Ovary (tissue), 9 donors: ENCODE data around the gene DEAF1. TPM values are rescaled to one million over a fixed set of nuclear protein-coding genes. Genes with fewer than 3 reads are reported as not detected.
A peak's percentile ranks its signal among the peaks of the same experiment; 100 is the strongest.

Experiments used
- DNase-seq, 5 donors: peaks; one replicate each; pipeline ENCODE4 v3.0.0-alpha.2; 2019 to 2020
- H3K27ac ChIP-seq, 2 donors: fragments of 200-600 bp; one replicate each; pipeline versions ENCODE4 v1.5.1 to v1.8.0; 2019 to 2022
- H3K27me3 ChIP-seq: fragments of 200-600 bp; one replicate; pipeline ENCODE4 v1.8.0; 2022
- H3K36me3 ChIP-seq: fragments of 200-600 bp; sonication (generic); one replicate; pipeline ENCODE4 v1.5.1; 2019
- H3K4me1 ChIP-seq: one replicate; pipeline ENCODE4 v1.8.1; 2013; ENCODE audit warnings: mild to moderate bottlenecking, moderate library complexity; ENCODE audit not compliant: insufficient read depth
- H3K4me3 ChIP-seq: fragments of 200-600 bp; sonication (generic); one replicate; pipeline ENCODE4 v1.5.1; 2017
- H3K9me3 ChIP-seq, 2 donors: fragments of 200-600 bp in 1 of 2; sonication (generic) in 1 of 2; one replicate each; pipeline versions ENCODE4 v1.5.1 to v1.8.1; 2013 to 2019; ENCODE audit warnings: mild to moderate bottlenecking in 1 of 2, moderate library complexity in 1 of 2
- EP300 ChIP-seq: sonication (generic); formaldehyde crosslinking; IDR thresholded peaks from one replicate; pipeline ENCODE4 v1.6.1; 2017; ENCODE audit warnings: antibody characterized with exemption
- POLR2A ChIP-seq: fragments of 450-650 bp; IDR thresholded peaks from one replicate; pipeline ENCODE4 v1.6.1; 2017; ENCODE audit warnings: antibody characterized with exemption, mild to moderate bottlenecking, moderate library complexity
- WGBS, 3 donors: extraction: QIAGEN DNeasy Blood & Tissue Kit in 1 of 3; methylation state at CpG; one replicate each; pipeline versions ENCODE4 v1.1.5 to v1.1.7; 2013 to 2017; 5-methylcytosine and 5-hydroxymethylcytosine counted together
- intact Hi-C, 4 donors: fragments of 100-400 bp; cut with DNase I; formaldehyde crosslinking; loops; one replicate each; pipeline versions ENCODE4 v1.11.0 to v1.15.1; 2022 to 2023
- polyA plus RNA-seq, 2 donors: library from polyadenylated mRNA; stranded (reverse); fragments of 200-250 nt in 1 of 2; fragments of 350-450 nt in 1 of 2; fragmentation: Illumina TruSeq in 1 of 2; extraction: RNeasy Lipid Tissue Mini Kit (QIAGEN cat#74804) in 1 of 2; gene quantifications; one replicate each; pipeline ENCODE4 v1.2.3, GENCODE V29; 2013 to 2014
- total RNA-seq, 7 donors: library from RNA; depleted of rRNA in 2 of 7; stranded (reverse); fragments of >200 nt in 2 of 7; fragmentation: NEBNext Ultra II Directional in 3 of 7; extraction: Animal tissue kit (Norgen Biotek cat#: 25700) in 3 of 7; gene quantifications; one replicate each; pipeline versions ENCODE4 v1.1.0 to v1.2.4, GENCODE V29; 2016 to 2023
- TF ChIP-seq, protein P1 (sequence below), 3 donors: fragments of 450-650 bp in 2 of 3; fragments of 200-600 bp in 1 of 3; IDR thresholded peaks; one replicate each; pipeline versions ENCODE4 v1.5.1 to v1.8.0; 2016 to 2022; ENCODE audit warnings: antibody characterized with exemption in 3 of 3, mild to moderate bottlenecking in 1 of 3
- donor health status: DM: no; HTN: no; CAD: no; lungs with moderate emphysema.
- donor health status: DM: no; HTN: no; CAD: no.
- donor health status: Bipolar disorder and iron deficiency.
- donor health status: DM: yes; HTN: yes; CAD: no.
- donor health status: DM: no; HTN: no; CAD: no.
- donor health status: DM: yes; HTN: yes; CAD: no.

Gene DEAF1
- total and polyA plus RNA-seq, 9 donors = 10.2 to 43.4 (median 28.6) TPM

DNA sequence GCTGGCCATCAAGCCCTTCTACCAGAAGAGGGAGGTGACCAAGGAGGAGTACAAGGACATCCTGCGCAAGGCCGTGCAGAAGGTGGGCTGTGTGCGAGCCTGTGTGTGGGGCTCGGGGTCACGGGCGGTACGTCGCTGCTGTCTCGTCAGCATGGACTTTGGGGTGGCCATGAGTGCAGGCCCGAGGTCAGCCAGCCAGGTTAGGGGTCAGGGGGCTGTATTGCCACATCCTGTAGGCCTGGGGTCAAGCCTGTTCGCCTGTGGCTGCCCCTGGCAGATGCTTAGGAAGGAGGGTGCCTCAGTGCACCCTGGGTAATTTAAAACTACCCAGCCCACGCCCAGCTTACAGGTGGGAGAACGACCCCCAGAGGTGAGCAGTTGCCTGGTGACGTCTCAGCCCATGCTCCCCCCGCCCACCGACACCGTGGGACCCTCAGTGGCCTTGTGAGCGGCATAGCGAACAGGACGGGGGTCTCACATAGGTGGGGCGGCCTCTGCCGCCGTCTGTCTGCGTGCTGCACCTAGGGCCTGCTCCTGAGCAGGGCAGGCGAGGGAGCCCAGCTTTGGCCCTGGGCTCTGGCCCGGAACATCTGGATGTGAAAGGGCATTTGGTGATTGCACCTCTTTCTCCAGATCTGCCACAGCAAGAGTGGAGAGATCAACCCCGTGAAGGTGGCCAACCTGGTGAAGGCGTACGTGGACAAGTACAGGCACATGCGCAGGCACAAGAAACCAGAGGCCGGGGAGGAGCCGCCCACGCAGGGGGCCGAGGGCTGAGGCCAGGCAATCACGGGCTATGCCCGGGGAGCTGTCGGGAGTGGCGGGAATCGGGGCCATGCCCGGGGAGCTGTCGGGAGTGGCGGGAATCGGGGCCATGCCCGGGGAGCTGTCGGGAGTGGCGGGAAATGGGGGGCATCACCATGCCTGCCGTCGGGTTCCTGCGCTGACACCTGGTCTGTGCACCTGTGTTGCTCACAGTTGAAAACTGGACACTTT, 83.7 kb downstream of the DEAF1 start:
- no peak overlapping the region for H3K27ac ChIP-seq
- H3K4me1 ChIP-seq = peaks cover 8% of the 10 kb centered on the region
- H3K4me3 ChIP-seq = no peak overlapping the region
- H3K9me3 ChIP-seq = no peaks in the 10 kb centered on the region
- 79 to 87% (median 81%) methylated on average over 47 to 49 of the region's 49 CpGs for WGBS, 3 donors
- no peak for TF ChIP-seq EP300
- TF ChIP-seq, protein P1, sequence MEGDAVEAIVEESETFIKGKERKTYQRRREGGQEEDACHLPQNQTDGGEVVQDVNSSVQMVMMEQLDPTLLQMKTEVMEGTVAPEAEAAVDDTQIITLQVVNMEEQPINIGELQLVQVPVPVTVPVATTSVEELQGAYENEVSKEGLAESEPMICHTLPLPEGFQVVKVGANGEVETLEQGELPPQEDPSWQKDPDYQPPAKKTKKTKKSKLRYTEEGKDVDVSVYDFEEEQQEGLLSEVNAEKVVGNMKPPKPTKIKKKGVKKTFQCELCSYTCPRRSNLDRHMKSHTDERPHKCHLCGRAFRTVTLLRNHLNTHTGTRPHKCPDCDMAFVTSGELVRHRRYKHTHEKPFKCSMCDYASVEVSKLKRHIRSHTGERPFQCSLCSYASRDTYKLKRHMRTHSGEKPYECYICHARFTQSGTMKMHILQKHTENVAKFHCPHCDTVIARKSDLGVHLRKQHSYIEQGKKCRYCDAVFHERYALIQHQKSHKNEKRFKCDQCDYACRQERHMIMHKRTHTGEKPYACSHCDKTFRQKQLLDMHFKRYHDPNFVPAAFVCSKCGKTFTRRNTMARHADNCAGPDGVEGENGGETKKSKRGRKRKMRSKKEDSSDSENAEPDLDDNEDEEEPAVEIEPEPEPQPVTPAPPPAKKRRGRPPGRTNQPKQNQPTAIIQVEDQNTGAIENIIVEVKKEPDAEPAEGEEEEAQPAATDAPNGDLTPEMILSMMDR (IDR thresholded peaks at IDR 0.05) = no peak
- intact Hi-C loops = loop anchor here in 1 of 4 donors (10.0 kb wide), 1 partner anchor 64 kb away; no protein-coding TSS in a partner anchor
- no peaks in the 10 kb centered on the region for H3K27me3 ChIP-seq
- peak in 1 of 5 donors; percentile 31 for DNase-seq
- no peaks in the 10 kb centered on the region for H3K36me3 ChIP-seq

GRCh38 chr11:610146-610801, 84.7 kb downstream of the DEAF1 start:
- no peaks in the 10 kb centered on the region for H3K27me3 ChIP-seq
- peaks cover 4% of the 10 kb centered on the region for H3K4me1 ChIP-seq
- peak in 2 of 5 donors; percentile 24 to 25 for DNase-seq
- H3K36me3 ChIP-seq = no peaks in the 10 kb centered on the region
- intact Hi-C loops = loop anchor here in 1 of 4 donors (10.0 kb wide), 1 partner anchor 65 kb away; no protein-coding TSS in a partner anchor
- H3K4me3 ChIP-seq = no peak overlapping the region
- H3K9me3 ChIP-seq = no peaks in the 10 kb centered on the region
- 90 to 92% (median 91%) methylated on average over 18 of the region's 18 CpGs for WGBS, 3 donors
- TF ChIP-seq EP300 = no peak
- no peak for TF ChIP-seq POLR2A
- TF ChIP-seq, protein P1 (IDR thresholded peaks at IDR 0.05) = no peak
- H3K27ac ChIP-seq = no peak overlapping the region

GRCh38 chr11:609341-609811, 85.6 kb downstream of the DEAF1 start:
- intact Hi-C loops = no loop called here
- WGBS, 3 donors = 89 to 91% (median 89%) methylated on average over 24 to 28 of the region's 28 CpGs
- DNase-seq = peak in 2 of 5 donors; percentile 24 to 41
- H3K27me3 ChIP-seq = no peaks in the 10 kb centered on the region
- TF ChIP-seq EP300 (no peak), POLR2A (no peak)
- TF ChIP-seq, protein P1 (IDR thresholded peaks at IDR 0.05) = no peak
- H3K27ac ChIP-seq = no peak overlapping the region
- no peaks in the 10 kb centered on the region for H3K9me3 ChIP-seq
- H3K4me3 ChIP-seq = no peak overlapping the region
- no peaks in the 10 kb centered on the region for H3K4me1 ChIP-seq
- H3K36me3 ChIP-seq = no peaks in the 10 kb centered on the region

GRCh38 chr11:608791-609251, 86.2 kb downstream of the DEAF1 start:
- Histone ChIP-seq H3K36me3 (no peaks in the 10 kb centered on the region), H3K9me3 (no peaks in the 10 kb centered on the region), H3K4me3 (no peak overlapping the region), H3K27me3 (no peaks in the 10 kb centered on the region), H3K27ac (no peak overlapping the region), H3K4me1 (no peaks in the 10 kb centered on the region)
- WGBS, 3 donors = 85 to 91% (median 90%) methylated on average over 23 to 28 of the region's 28 CpGs
- DNase-seq = peak in 3 of 5 donors; percentile 22 to 47 (median 34)
- TF ChIP-seq EP300 (no peak), POLR2A (no peak)
- TF ChIP-seq, protein P1 (IDR thresholded peaks at IDR 0.05) = no peak
- intact Hi-C loops = no loop called here
